Fibroblast of the aortic adventitia (primary cell): Measurements from ENCODE around the gene PHYKPL. TPM values are rescaled to one million over a fixed set of nuclear protein-coding genes. Genes with fewer than 3 reads are reported as not detected.

Experiments
- DNase-seq: peaks from one replicate; pipeline ENCODE4 v3.0.0-alpha.2; 2010; ENCODE audit warnings: low read depth
- H3K4me3 ChIP-seq: 2 replicates; pipeline ENCODE4 v1.5.1; 2011; ENCODE audit warnings: low read depth, mild to moderate bottlenecking, control low read depth, low read length, moderate library complexity
- total RNA-seq: library from RNA; depleted of rRNA; stranded (reverse); fragments of >200 nt; gene quantifications from 2 replicates; pipeline ENCODE4 v1.2.3, GENCODE V29; 2012; ENCODE audit warnings: low replicate concordance
- TF ChIP-seq, protein P1 (sequence below): IDR thresholded peaks from 2 replicates; pipeline ENCODE4 v1.5.1; 2011; ENCODE audit warnings: mild to moderate bottlenecking, low read length, control low read depth, inconsistent platforms; ENCODE audit not compliant: insufficient read depth

Gene PHYKPL
- total RNA-seq, 1 donor: 25.0 TPM

DNA sequence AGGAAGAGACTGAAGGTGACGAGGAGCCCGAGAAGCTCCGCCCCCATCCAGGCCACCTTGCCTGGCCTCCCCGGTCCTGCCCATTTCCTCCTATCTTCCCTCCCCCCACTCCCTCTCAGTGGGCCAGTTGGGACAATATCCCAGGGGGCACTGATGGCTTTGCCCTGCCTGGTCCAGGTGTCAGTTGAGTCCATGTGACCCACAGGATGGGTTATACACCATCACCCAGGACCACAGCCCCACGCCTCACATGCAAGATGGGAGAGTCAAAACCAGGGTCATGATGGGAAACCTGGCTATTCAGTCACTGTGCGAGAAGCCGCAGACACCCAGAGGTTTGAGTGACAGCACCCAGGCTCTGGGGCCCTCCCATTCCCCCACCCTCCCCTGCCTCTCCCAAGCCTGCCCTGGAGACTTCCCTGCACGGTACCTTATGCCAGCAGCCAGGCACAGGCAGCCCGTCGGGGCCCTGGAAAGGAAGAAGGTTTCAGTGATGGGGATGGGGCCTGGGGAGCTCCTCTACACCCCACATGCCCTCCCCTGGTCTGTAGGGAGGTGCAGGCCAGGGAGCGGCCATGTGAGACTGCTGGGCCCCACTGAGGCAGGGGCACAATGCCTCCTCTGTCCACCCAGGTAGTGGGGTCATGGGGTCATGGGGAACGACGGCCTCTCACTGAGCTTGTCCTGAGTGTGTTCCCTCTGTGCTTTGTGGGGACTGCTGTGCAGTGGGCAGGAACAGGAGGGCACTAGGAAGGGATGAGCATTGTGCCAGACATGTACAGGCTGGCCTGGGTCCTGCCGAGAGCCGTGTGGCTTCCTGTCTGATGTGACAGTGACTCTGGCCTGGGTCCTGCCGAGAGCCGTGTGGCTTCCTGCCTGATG lies 6.3 kb upstream of the PHYKPL start:
- no peak overlapping the region for H3K4me3 ChIP-seq
- DNase-seq: no peak
- TF ChIP-seq, protein P1, sequence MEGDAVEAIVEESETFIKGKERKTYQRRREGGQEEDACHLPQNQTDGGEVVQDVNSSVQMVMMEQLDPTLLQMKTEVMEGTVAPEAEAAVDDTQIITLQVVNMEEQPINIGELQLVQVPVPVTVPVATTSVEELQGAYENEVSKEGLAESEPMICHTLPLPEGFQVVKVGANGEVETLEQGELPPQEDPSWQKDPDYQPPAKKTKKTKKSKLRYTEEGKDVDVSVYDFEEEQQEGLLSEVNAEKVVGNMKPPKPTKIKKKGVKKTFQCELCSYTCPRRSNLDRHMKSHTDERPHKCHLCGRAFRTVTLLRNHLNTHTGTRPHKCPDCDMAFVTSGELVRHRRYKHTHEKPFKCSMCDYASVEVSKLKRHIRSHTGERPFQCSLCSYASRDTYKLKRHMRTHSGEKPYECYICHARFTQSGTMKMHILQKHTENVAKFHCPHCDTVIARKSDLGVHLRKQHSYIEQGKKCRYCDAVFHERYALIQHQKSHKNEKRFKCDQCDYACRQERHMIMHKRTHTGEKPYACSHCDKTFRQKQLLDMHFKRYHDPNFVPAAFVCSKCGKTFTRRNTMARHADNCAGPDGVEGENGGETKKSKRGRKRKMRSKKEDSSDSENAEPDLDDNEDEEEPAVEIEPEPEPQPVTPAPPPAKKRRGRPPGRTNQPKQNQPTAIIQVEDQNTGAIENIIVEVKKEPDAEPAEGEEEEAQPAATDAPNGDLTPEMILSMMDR: no peak

DNA sequence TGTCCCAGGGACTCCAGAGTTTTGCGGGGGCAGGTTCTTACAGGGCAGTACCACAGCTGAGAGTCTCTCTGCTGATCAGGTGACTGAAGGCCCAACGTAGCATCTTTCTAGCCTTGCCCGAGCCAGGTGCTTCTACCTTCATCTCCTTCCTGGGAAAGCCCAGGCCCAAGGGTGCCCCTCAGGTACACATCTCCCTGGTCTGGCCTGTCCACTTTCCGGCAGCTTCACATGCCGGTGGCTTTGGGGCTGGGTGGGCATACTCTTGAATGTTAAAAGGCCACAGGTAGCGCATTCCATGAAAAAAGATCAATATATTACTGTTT lies 5.7 kb upstream of the PHYKPL start:
- TF ChIP-seq, protein P1: no peak
- H3K4me3 ChIP-seq: no peak overlapping the region
- no peak for DNase-seq

DNA sequence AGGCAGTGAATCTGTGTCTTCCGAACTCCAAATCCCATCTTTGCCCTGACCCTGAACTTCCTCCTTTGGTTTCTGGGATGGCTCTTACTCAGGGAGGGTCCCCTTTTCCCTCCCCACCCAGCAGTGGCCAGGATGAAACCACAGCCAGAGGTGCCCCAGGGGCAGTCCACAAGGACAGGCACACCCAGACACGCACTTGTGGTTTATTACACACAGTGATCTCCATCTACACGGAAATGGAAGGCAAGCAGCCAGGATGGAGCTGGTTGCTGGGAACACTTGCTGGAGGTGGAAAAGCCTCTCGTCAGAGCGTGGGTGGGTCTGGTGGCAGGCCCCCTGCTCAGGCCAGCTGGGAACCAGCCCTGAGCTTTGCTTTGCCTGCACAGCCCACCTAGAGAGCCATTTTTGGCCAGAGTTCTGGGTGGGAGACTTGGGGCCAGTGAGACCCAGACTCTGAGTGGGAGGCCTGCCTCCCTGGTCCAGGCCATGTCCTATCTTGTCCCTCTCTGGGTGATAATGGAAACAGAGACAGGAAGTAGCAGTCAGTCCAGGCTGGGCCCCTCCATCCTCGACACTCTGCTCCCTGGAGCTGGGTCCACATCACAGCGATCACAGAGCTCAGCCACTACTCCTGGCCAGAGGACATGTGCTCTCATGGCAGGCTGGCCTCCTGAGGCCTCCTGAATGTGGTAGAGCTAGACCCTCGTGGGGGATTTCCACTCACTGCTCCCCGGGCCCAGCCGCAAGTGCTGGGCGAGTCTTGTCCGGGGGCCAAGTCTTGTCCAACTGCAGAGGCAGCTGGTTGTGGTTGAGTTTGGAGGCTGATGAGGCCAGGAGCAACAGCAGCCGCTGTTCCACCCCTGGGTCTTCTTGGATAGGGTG lies 5.1 kb upstream of the PHYKPL start:
- peak; percentile 25 for DNase-seq
- no peak overlapping the region for H3K4me3 ChIP-seq
- TF ChIP-seq, protein P1: no peak

DNA sequence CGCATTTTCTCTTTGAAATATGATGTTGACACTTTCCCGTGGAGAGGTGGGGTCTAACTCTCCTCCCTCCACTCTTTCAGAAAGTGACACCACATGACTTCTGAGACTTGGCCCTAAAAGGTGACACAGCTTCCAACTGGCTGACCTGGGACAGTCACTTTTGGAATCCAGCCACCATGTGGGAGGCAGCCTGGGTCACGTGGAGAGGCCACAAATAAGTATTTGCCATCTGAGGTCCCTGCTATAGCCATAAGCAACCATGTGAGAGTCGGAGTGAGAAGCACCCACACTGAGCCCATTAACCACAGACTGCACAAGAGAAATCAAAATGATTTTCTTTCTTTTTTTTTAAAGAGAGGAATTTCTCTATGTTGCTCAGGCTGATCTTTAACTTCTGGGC lies 4.1 kb upstream of the PHYKPL start:
- TF ChIP-seq, protein P1: no peak
- no peak overlapping the region for H3K4me3 ChIP-seq

DNA sequence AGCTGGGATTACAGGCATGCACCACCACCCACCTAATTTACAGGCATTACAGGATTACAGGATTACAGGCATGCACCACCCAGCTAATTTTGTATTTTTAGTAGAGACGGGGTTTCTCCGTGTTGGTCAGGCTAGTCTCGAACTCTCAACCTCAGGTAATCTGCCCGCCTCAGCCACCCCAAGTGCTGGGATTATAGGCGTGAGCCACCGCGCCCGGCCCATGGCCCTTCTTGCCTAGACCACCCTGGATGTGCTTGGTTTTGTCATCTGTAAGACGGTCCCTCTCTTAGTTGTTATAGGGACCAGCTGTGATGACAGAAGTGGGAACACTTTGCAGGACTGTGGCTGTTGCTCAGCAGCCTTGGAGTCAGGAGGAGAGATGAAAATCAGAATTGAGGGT lies 3.5 kb upstream of the PHYKPL start:
- no peak for DNase-seq
- TF ChIP-seq, protein P1: no peak

More for the DNA sequence above, 4.1 kb upstream of the PHYKPL start:
- DNase-seq: no peak

DNA sequence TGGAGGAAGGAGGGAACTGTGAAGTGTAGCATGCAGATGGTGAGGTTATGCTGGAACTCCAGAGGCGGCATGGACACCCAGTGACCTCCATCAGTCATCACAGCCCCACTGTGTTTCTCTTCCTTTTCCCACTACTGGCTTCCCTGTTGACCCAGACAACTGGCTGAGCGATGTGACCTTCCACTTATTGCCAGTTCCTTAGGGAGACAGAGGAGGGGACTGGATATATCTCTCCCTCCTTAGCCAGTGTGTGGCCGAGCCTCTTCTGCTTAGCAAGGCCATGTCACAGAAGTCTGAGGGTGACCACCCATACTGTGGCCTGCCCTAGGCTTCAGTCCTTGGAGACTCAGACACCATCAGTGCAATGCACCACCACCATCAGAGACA lies 3.0 kb upstream of the PHYKPL start:
- DNase-seq: no peak
- TF ChIP-seq, protein P1: no peak
- no peak overlapping the region for H3K4me3 ChIP-seq

More for the DNA sequence above, 3.5 kb upstream of the PHYKPL start:
- no peak overlapping the region for H3K4me3 ChIP-seq
